ENCODE measurements around the gene AUTS2. TPM values are rescaled to one million over a fixed set of nuclear protein-coding genes. Genes with fewer than 3 reads are reported as not detected.

Gene AUTS2
- total RNA-seq, 6 donors from 2014 or later: 38.9 to 151 (median 55.8) TPM

DNA sequence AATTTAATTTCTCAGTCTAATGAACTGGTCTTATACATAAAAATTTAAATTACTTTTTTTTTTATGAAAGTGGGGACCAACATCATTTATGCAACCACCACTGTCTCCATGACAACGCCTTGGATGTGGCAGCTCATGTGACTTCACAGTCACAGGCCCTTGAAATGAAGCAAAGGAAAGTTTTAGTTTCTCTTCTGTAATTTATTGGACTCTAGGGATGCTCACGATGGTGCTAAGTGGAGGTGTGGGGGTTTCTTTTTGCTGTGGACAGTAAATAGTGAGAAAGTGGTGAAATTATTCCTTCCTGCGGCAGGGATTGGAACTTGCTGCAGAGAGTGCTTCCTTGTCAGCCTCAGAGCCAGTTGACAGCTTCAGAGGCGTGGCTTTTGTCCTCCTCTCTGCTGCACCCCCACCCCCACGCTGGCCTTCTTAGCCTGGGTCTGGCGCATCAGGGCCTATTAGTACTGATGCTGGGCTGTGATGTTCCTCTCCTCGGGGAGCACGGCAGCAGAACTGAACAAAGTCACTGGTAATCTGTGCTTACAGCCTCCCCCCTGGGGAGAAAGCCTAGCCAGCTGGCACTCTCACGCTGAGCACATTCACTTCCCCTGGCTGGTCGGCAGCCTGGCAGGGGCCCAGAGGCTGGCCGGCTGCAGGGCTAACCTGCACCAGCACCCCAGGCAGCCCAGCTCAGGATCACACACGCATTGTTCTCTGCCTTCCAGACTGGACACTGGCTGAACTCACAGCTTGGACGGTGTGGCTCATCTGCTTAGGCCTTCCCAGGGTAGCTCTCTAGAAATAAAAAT is 1016.2 kb downstream of the AUTS2 start:
- Histone ChIP-seq H3K27ac (no peak overlapping the region), H3K27me3 (no peaks in the 10 kb centered on the region), H3K4me1 (peaks cover 0 to 8% (median 1%) of the 10 kb centered on the region in 4 donors), H3K4me3 (no peak overlapping the region), H3K9me3 (no peaks in the 10 kb centered on the region), H3K36me3 (no peaks in the 10 kb centered on the region)
- ATAC-seq (ENCODE audit: low FRiP score in 2 of 2): peak; percentile 52 to 84
- no peak for TF ChIP-seq EP300 (IDR thresholded peaks at IDR 0.05)
- 45 to 64% methylated on average over 4 to 13 of the region's 13 CpGs for WGBS, 2 donors
- DNase-seq: peak in 1 of 2 donors; percentile 87

DNA sequence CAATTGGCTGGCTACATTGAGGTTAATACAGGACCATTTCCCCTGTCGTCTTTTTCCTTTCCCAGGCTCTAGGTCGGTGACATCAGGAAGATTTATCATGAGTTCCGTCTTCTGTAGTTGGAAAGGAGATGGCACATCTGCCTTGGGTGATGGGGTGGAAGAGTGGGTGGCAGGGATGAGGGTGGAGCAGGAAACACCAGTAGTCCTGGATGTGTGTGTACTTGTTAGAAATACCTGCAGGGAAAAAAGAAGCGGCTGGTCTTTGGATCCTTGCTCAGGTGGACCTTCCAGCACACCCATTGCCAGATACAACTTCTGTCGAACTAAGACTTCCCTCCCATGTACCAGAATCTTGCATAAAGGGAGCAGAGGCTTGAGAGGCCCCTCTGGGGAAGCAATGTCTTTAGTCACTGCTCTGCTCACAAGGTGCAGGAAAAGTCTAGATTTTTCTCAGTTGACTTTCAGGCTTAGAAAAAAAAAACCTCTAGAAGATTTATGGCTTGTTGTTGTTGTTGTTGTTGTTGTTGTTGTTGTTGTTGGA is 1016.9 kb downstream of the AUTS2 start:
- no peak overlapping the region for H3K27ac ChIP-seq
- TF ChIP-seq EP300 (IDR thresholded peaks at IDR 0.05) (no peak), POLR2AphosphoS5 (IDR thresholded peaks at IDR 0.05) (no peak), POLR2A (IDR thresholded peaks at IDR 0.05) (no peak)
- TF ChIP-seq, protein P1, sequence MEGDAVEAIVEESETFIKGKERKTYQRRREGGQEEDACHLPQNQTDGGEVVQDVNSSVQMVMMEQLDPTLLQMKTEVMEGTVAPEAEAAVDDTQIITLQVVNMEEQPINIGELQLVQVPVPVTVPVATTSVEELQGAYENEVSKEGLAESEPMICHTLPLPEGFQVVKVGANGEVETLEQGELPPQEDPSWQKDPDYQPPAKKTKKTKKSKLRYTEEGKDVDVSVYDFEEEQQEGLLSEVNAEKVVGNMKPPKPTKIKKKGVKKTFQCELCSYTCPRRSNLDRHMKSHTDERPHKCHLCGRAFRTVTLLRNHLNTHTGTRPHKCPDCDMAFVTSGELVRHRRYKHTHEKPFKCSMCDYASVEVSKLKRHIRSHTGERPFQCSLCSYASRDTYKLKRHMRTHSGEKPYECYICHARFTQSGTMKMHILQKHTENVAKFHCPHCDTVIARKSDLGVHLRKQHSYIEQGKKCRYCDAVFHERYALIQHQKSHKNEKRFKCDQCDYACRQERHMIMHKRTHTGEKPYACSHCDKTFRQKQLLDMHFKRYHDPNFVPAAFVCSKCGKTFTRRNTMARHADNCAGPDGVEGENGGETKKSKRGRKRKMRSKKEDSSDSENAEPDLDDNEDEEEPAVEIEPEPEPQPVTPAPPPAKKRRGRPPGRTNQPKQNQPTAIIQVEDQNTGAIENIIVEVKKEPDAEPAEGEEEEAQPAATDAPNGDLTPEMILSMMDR (IDR thresholded peaks at IDR 0.05): no peak
- DNase-seq: no peak

GRCh38 chr7:70616211-70616610 is 1017.9 kb downstream of the AUTS2 start:
- H3K9me3 ChIP-seq: no peaks in the 10 kb centered on the region
- ATAC-seq (ENCODE audit: low FRiP score in 2 of 2) (no peak), DNase-seq (no peak)
- H3K4me3 ChIP-seq: no peak overlapping the region
- H3K27me3 ChIP-seq: no peaks in the 10 kb centered on the region
- no peaks in the 10 kb centered on the region for H3K36me3 ChIP-seq
- no peak overlapping the region for H3K27ac ChIP-seq
- TF ChIP-seq POLR2AphosphoS5 (IDR thresholded peaks at IDR 0.05) (no peak), POLR2A (IDR thresholded peaks at IDR 0.05) (no peak), EP300 (IDR thresholded peaks at IDR 0.05) (no peak)
- TF ChIP-seq, protein P1 (IDR thresholded peaks at IDR 0.05): no peak
- WGBS, 2 donors: 77 to 85% methylated on average over 5 of the region's 5 CpGs
- peaks cover 0 to 8% (median 1%) of the 10 kb centered on the region in 4 donors for H3K4me1 ChIP-seq

More for the DNA sequence above, 1016.9 kb downstream of the AUTS2 start:
- ATAC-seq (ENCODE audit: low FRiP score in 2 of 2): no peak
- H3K9me3 ChIP-seq: no peaks in the 10 kb centered on the region
- no peak overlapping the region for H3K4me3 ChIP-seq
- peaks cover 0 to 8% (median 1%) of the 10 kb centered on the region in 4 donors for H3K4me1 ChIP-seq
- H3K27me3 ChIP-seq: no peaks in the 10 kb centered on the region
- 66 to 71% methylated on average over 5 of the region's 5 CpGs for WGBS, 2 donors
- H3K36me3 ChIP-seq: no peaks in the 10 kb centered on the region

DNA sequence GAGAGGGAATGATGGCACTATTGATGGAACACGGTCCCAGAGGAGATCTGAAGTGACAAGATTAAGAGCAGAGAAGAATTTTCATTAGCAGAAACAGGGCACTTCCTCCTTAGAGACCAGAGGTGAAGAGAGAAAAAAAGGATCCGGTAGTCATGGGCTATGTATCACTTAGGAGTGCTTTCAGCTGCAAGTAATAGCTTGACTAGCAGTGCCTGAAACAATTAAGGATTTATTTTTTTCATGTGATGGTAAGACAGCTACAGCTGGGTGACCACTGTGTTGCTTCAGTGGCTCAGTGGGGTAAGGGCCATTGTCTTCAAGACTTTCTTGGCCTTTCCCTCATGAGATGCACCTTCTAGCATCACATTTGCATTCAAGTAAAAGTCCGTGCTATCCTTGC is 1018.5 kb downstream of the AUTS2 start:
- H3K4me1 ChIP-seq: peaks cover 0 to 8% (median 1%) of the 10 kb centered on the region in 4 donors
- H3K9me3 ChIP-seq: no peaks in the 10 kb centered on the region
- no peak overlapping the region for H3K4me3 ChIP-seq
- no peak overlapping the region for H3K27ac ChIP-seq
- H3K27me3 ChIP-seq: no peaks in the 10 kb centered on the region
- H3K36me3 ChIP-seq: no peaks in the 10 kb centered on the region
- TF ChIP-seq EP300 (IDR thresholded peaks at IDR 0.05) (no peak), POLR2AphosphoS5 (IDR thresholded peaks at IDR 0.05) (no peak), POLR2A (IDR thresholded peaks at IDR 0.05) (no peak)
- TF ChIP-seq, protein P1 (IDR thresholded peaks at IDR 0.05): no peak
- WGBS, 2 donors: 93 to 97% methylated on average over 3 of the region's 3 CpGs
- DNase-seq: no peak
- ATAC-seq (ENCODE audit: low FRiP score in 2 of 2): no peak

DNA sequence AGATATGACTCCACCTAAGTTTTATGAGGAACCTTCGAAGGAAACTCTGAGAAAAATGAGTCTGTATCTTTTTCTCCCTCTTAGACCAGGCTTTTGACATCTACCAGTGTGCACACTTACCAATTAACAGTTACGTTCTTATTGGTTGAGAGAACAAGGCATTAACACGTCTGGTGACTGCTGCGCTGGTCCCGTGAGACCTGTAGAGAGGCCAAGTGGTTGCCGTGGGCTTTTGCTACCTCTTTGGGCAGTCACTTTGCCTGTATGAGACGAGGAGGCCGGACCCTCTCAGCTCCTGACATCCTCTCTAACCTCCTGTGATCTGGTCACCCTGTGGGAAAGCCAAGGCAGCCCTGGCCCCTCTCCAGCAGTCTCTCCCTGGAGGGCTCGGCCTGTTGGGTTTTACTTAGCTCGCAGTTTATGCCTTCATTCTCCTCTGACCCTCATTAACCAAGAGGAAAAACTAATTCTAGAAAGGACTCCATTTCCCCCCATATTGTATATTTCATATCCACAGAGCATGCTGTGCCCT is 1019.8 kb downstream of the AUTS2 start:
- ATAC-seq (ENCODE audit: low FRiP score in 2 of 2): no peak
- no peaks in the 10 kb centered on the region for H3K36me3 ChIP-seq
- 86 to 94% methylated on average over 10 of the region's 10 CpGs for WGBS, 2 donors
- H3K27ac ChIP-seq: no peak overlapping the region
- H3K27me3 ChIP-seq: no peaks in the 10 kb centered on the region
- no peak overlapping the region for H3K4me3 ChIP-seq
- no peak for DNase-seq
- no peaks in the 10 kb centered on the region for H3K9me3 ChIP-seq
- peaks cover 0 to 8% (median 1%) of the 10 kb centered on the region in 4 donors for H3K4me1 ChIP-seq
- TF ChIP-seq EP300 (IDR thresholded peaks at IDR 0.05) (no peak), POLR2A (IDR thresholded peaks at IDR 0.05) (no peak), POLR2AphosphoS5 (IDR thresholded peaks at IDR 0.05) (no peak)
- TF ChIP-seq, protein P1 (IDR thresholded peaks at IDR 0.05): no peak
